ENCODE measurements around the gene OR2S2.
"Not testable (repeated sequence)": the region's sequence is repeated elsewhere in the genome, so short reads cannot be mapped to it uniquely, and the experiment has no call there.

OR2S2 gene

DNA sequence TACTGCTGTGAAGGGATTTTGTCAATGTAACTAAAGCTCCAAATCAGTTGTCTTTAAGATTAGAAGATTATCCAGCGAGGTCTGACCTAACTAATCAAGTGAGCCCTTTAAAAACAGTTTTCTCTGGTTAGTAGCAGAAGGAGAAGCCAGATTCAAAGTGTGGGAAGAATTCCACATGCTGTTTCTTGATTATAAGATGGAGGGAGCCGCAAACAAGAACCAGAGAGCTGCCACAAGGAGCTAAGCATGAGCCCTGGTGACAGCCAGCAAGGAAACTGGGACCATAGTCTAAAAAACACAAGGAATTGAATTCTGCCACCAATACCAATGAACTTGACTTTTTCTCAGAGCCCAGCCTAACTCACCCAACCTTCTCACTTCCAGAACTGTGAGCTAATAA, 37.0 kb upstream of the OR2S2 start:
- no peak for DNase-seq (ENCODE audit: extremely low read depth, low read depth)

DNA sequence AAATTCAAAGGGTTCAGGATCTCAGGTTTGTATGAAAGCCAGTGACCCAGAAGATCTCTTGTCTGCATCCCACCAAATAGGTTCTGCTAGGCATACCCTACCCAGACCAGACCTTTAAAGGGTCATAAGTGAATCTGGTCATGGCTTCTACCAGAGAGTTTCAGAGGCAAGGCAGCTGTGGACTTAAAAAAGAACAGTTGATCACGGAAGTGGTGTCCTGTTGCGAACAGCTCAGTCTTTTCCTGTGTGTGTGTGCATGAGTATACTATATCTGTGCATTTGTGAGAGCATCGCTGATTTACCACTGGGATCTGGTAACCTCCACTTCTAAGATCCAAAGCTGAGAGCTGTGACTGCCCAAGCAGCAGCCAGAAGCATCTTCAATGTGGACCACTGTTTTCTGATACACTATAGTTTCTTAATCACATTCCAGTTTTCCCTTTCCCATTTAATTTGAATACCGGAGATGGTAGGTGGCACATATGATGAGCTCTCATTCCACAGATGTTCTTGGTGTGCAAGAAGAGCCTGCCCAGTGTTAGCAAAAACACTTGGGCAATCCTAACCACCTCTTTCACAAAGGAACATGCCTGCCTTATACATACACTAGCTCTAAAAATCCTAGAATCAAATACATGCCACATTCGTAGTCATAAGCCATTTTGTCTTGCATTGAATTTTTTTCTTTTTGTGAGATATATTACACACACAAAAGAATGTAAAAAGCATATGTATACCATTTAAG, 36.2 kb upstream of the OR2S2 start:
- TF ChIP-seq, protein P1, sequence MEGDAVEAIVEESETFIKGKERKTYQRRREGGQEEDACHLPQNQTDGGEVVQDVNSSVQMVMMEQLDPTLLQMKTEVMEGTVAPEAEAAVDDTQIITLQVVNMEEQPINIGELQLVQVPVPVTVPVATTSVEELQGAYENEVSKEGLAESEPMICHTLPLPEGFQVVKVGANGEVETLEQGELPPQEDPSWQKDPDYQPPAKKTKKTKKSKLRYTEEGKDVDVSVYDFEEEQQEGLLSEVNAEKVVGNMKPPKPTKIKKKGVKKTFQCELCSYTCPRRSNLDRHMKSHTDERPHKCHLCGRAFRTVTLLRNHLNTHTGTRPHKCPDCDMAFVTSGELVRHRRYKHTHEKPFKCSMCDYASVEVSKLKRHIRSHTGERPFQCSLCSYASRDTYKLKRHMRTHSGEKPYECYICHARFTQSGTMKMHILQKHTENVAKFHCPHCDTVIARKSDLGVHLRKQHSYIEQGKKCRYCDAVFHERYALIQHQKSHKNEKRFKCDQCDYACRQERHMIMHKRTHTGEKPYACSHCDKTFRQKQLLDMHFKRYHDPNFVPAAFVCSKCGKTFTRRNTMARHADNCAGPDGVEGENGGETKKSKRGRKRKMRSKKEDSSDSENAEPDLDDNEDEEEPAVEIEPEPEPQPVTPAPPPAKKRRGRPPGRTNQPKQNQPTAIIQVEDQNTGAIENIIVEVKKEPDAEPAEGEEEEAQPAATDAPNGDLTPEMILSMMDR (IDR thresholded peaks at IDR 0.05; ENCODE audit: low read depth, low read length), result no peak
- no peak for DNase-seq (ENCODE audit: extremely low read depth, low read depth)

More for the DNA sequence above, 37.0 kb upstream of the OR2S2 start:
- TF ChIP-seq, protein P1 (IDR thresholded peaks at IDR 0.05; ENCODE audit: low read depth, low read length), result no peak

DNA sequence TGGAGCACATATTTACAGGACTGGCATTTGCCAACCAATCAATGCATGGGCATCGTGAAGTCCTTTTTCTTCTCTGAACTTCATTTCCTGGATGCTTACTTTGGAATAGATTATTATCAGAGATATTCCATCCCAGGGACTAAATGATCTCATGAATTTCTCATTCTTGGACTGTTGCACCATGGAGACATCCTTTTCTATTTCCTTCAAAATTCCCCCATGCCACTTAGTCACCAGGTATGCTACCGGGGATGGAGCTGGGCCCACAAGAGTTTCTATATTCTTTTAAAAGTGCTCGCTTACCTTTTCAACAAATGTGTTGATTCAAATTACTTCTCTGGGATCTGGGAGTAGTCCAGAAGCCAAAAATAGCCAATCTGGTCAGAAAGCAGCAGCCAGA, 35.2 kb upstream of the OR2S2 start:
- DNase-seq (ENCODE audit: extremely low read depth, low read depth), result not testable (repeated sequence)

DNA sequence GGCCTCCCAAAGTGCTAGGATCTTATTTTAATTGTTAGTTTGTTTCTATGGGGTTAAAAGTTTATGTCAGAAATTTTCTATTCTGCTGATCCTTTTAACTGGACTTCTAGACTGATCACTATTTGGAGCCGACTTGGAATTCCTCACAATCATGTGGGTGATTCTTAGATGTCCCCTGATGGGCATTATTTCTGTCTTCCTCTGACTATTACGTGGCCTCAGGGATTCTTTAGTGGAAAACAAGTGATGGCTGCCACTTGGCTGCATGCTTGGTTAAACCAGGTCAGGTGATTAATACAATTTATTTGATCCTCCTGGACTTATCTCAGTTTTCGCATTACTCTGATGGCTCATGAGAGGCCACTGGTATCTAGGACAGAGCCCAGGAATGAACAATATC, 32.2 kb upstream of the OR2S2 start:
- TF ChIP-seq, protein P1 (IDR thresholded peaks at IDR 0.05; ENCODE audit: low read depth, low read length), result no peak
- no peak for DNase-seq (ENCODE audit: extremely low read depth, low read depth)

DNA sequence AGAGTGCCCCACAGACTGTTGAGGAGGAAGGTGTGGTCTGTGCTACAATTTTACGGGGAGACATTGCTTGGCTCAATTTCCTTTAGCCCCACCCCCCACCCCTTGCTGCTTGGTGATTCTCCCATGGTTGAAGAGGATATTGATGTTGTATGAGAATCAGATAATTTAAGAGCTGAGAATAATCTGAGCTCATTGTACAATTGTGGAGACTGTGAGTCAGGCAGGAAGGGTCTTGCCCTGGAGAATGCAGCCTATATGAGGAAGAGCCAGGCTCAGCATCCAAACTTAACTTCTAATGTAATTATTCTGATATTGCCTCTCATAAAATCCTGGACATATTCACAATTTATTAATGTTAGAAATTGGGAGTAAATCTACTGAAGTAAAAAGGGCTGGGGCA, 26.1 kb upstream of the OR2S2 start:
- DNase-seq (ENCODE audit: extremely low read depth, low read depth), result no peak
- TF ChIP-seq, protein P1 (IDR thresholded peaks at IDR 0.05; ENCODE audit: low read depth, low read length), result no peak

DNA sequence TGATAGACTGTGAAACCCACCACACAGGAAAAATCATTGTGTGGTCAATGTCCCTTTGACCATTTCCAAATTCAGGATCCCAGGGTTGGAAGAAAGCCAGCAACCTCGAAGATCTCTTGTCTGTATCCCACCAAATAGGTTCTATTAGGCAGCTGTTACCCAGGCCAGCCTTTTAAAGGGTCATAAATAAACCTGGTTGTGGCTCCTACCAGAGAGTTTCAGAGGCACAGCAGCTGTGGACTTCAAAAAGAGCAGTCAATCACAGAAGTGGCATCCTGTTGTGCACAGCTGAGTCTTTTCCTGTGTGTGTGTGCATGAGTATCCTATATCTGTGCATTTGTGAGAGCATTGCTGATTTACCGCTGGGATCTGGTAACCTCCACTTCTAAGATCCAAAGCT, 23.7 kb upstream of the OR2S2 start:
- TF ChIP-seq, protein P1 (IDR thresholded peaks at IDR 0.05; ENCODE audit: low read depth, low read length), result no peak
- DNase-seq (ENCODE audit: extremely low read depth, low read depth), result no peak

DNA sequence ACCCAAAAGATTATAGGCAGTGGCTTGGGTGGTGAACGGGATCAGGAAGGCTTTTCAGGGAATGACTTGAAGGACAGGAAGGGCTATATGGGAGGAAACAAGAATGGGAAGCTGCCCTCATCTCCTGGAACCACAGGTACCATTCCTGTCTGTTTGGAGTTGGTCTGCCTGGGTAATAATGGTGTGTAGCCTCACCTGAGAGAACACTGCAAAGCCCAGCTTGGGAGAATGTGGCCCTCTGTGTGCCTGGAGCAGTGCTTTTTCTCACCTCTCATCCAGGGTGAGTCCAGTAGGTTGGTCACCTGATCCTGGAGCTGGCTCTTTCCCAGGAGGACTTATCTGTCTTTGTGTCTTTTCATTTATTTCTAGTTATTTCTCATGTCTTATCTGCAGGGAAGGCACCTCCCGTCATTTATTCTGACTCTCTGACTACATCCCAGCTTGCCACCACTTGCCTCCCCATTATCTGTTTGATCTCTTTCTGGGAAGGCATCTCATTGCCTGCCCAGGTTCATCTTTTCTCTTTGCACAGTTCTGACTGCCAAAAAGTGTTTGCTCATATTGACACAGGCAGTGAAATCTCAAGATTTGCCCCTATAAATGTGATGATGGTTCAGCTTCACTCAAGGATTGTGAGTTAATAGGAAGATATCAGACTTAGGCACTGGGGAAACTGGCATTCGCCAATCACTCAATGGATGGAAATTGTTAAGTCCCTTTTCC, 22.5 kb upstream of the OR2S2 start:
- DNase-seq (ENCODE audit: extremely low read depth, low read depth), result no peak
- TF ChIP-seq, protein P1 (IDR thresholded peaks at IDR 0.05; ENCODE audit: low read depth, low read length), result no peak

Measured in AG09319 (cell line).